Measurements from ENCODE around the gene CELA2B. TPM values are rescaled to one million over a fixed set of nuclear protein-coding genes. Genes with fewer than 3 reads are reported as not detected.
A peak's percentile ranks its signal among the peaks of the same experiment; 100 is the strongest.

The CELA2B gene
- total and polyA plus RNA-seq, 9 of the 15 experiments (the other 6 are each of a cell fraction or from before 2014, with no cell fraction given) = 0.25 to 2.1 (median 0.38) TPM; not detected in 5

- no peak for TF ChIP-seq NR0B1 (IDR thresholded peaks at IDR 0.05; ENCODE audit: partially characterized antibody)
- TF ChIP-seq GATA2 (CRISPR knock-in tag; IDR thresholded peaks at IDR 0.05) = no peak
- peak; percentile 27; the same call in 1 of the 2 replicates for TF ChIP-seq LEF1 (IDR thresholded peaks at IDR 0.05)
- no peak for TF ChIP-seq ZKSCAN3 (CRISPR knock-in tag; IDR thresholded peaks at IDR 0.05)
- TF ChIP-seq EZH2 (IDR thresholded peaks at IDR 0.05; ENCODE audit: borderline replicate concordance, low read depth, low read length) = no peak
- no peak for TF ChIP-seq NCOA6 (IDR thresholded peaks at IDR 0.05)
- no peak for TF ChIP-seq THAP12 (CRISPR knock-in tag; IDR thresholded peaks at IDR 0.05)
- TF ChIP-seq TCF3 (CRISPR knock-in tag; IDR thresholded peaks at IDR 0.05) = no peak
- TF ChIP-seq ZBTB2 (IDR thresholded peaks at IDR 0.05) = no peak
- no peak for TF ChIP-seq WHSC1 (IDR thresholded peaks at IDR 0.05; ENCODE audit: low read length)
- no peak for TF ChIP-seq MIER1 (IDR thresholded peaks at IDR 0.05; ENCODE audit: low read depth)
- TF ChIP-seq C11orf30 (IDR thresholded peaks at IDR 0.05; ENCODE audit: low read depth) = no peak
- no peak for TF ChIP-seq POLR2AphosphoS2 (IDR thresholded peaks at IDR 0.05; ENCODE audit: low read length)
- peak; percentile 72 to 74 for TF ChIP-seq MNT (conservative IDR thresholded peaks at IDR 0.05)
- TF ChIP-seq EGR1 (conservative IDR thresholded peaks at IDR 0.05) = no peak
- no peak for TF ChIP-seq ATF4 (CRISPR knock-in tag; IDR thresholded peaks at IDR 0.05)
- no peak for TF ChIP-seq ILK (tag; IDR thresholded peaks at IDR 0.05; ENCODE audit: borderline replicate concordance, low read depth)
- TF ChIP-seq SAFB2 (IDR thresholded peaks at IDR 0.05; ENCODE audit: borderline replicate concordance, low read depth, low read length, severe bottlenecking) = no peak
- TF ChIP-seq CEBPG (CRISPR knock-in tag; IDR thresholded peaks at IDR 0.05) = no peak
- TF ChIP-seq CEBPG (tag; conservative IDR thresholded peaks at IDR 0.05 in 1 of 2, IDR thresholded peaks at IDR 0.05 in 1 of 2) = no peak
- TF ChIP-seq SIRT6 (IDR thresholded peaks at IDR 0.05; ENCODE audit: low read depth, low read length) = no peak
- TF ChIP-seq SMAD2 (IDR thresholded peaks at IDR 0.05; ENCODE audit: low read depth, low read length) = no peak
Measured at GRCh38 chr1:15515022-15515663, 39.2 kb downstream of the CELA2B start (continued).
